Panc1 (cell line): ENCODE measurements around the gene GRAMD1B.

Source experiments
- POLR2AphosphoS5 ChIP-seq: IDR thresholded peaks from 2 replicates; pipeline ENCODE4 v1.6.1; 2012; ENCODE audit warnings: mild to moderate bottlenecking, low read depth, low read length, moderate library complexity
- TF ChIP-seq, protein P1 (sequence below): fragments of 450-650 bp; IDR thresholded peaks from 2 replicates; pipeline ENCODE4 v1.5.1; 2017; ENCODE audit warnings: mild to moderate bottlenecking

GRCh38 chr11:123404676-123405075, 25.4 kb upstream of the GRAMD1B start:
- TF ChIP-seq, protein P1, sequence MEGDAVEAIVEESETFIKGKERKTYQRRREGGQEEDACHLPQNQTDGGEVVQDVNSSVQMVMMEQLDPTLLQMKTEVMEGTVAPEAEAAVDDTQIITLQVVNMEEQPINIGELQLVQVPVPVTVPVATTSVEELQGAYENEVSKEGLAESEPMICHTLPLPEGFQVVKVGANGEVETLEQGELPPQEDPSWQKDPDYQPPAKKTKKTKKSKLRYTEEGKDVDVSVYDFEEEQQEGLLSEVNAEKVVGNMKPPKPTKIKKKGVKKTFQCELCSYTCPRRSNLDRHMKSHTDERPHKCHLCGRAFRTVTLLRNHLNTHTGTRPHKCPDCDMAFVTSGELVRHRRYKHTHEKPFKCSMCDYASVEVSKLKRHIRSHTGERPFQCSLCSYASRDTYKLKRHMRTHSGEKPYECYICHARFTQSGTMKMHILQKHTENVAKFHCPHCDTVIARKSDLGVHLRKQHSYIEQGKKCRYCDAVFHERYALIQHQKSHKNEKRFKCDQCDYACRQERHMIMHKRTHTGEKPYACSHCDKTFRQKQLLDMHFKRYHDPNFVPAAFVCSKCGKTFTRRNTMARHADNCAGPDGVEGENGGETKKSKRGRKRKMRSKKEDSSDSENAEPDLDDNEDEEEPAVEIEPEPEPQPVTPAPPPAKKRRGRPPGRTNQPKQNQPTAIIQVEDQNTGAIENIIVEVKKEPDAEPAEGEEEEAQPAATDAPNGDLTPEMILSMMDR: no peak
- TF ChIP-seq POLR2AphosphoS5: no peak
